Peyer's patch (tissue), 4 donors: ENCODE results near the gene C14orf119.

Source experiments
- POLR2A ChIP-seq, 2 donors: fragments of 450-650 bp; IDR thresholded peaks; one replicate each; pipeline ENCODE4 v1.5.1; 2017; ENCODE audit warnings: antibody characterized with exemption in 2 of 2, mild to moderate bottlenecking in 2 of 2, moderate library complexity in 2 of 2
- TF ChIP-seq, protein P1 (sequence below), 6 experiments: fragments of 450-650 bp in 4 of 6; fragments of 200-600 bp in 2 of 6; sonication (generic) in 1 of 6; IDR thresholded peaks; one replicate each; pipeline ENCODE4 v1.5.1; 2017 to 2019; ENCODE audit warnings: antibody characterized with exemption in 6 of 6, mild to moderate bottlenecking in 3 of 6, moderate library complexity in 1 of 6

GRCh38 chr14:23091294-23092225 is 3.7 kb upstream of the C14orf119 start:
- TF ChIP-seq, protein P1, sequence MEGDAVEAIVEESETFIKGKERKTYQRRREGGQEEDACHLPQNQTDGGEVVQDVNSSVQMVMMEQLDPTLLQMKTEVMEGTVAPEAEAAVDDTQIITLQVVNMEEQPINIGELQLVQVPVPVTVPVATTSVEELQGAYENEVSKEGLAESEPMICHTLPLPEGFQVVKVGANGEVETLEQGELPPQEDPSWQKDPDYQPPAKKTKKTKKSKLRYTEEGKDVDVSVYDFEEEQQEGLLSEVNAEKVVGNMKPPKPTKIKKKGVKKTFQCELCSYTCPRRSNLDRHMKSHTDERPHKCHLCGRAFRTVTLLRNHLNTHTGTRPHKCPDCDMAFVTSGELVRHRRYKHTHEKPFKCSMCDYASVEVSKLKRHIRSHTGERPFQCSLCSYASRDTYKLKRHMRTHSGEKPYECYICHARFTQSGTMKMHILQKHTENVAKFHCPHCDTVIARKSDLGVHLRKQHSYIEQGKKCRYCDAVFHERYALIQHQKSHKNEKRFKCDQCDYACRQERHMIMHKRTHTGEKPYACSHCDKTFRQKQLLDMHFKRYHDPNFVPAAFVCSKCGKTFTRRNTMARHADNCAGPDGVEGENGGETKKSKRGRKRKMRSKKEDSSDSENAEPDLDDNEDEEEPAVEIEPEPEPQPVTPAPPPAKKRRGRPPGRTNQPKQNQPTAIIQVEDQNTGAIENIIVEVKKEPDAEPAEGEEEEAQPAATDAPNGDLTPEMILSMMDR (IDR thresholded peaks at IDR 0.05) = no peak
- TF ChIP-seq POLR2A (IDR thresholded peaks at IDR 0.05) = no peak
